T-helper 1 cell (primary cell): Measurements from ENCODE around the gene MAML2.

ENCODE experiments used
- DNase-seq, 5 donors: peaks; one replicate each; pipeline ENCODE4 v3.0.0-alpha.2; 2012 to 2020

Gene MAML2

GRCh38 chr11:96235751-96236150, 107.2 kb downstream of the MAML2 start:
- DNase-seq: peak in 1 of 5 donors; percentile 89

- DNase-seq: no peak
These were observed 108.0 kb downstream of the MAML2 start for GRCh38 chr11:96234866-96235441.

- no peak for DNase-seq
These were observed 110.9 kb downstream of the MAML2 start for GRCh38 chr11:96232132-96232531.

GRCh38 chr11:96230686-96231085, 112.3 kb downstream of the MAML2 start:
- no peak for DNase-seq

- DNase-seq: no peak
These were observed 113.5 kb downstream of the MAML2 start for GRCh38 chr11:96229354-96229977.

GRCh38 chr11:96228910-96229309, 114.1 kb downstream of the MAML2 start:
- DNase-seq: no peak

- no peak for DNase-seq
These were observed 114.5 kb downstream of the MAML2 start for GRCh38 chr11:96228473-96228891.

- no peak for DNase-seq
These were observed 115.8 kb downstream of the MAML2 start for GRCh38 chr11:96227244-96227643.

GRCh38 chr11:96223083-96223482, 119.9 kb downstream of the MAML2 start:
- no peak for DNase-seq

- no peak for DNase-seq
These were observed 120.9 kb downstream of the MAML2 start for GRCh38 chr11:96222102-96222501.

- no peak for DNase-seq
These were observed 121.5 kb downstream of the MAML2 start for GRCh38 chr11:96221244-96222070.

GRCh38 chr11:96219981-96220623, 122.9 kb downstream of the MAML2 start:
- DNase-seq: peak in 1 of 5 donors; percentile 26

- DNase-seq: no peak
These were observed 124.1 kb downstream of the MAML2 start for GRCh38 chr11:96218901-96219300.

- DNase-seq: no peak
These were observed 125.0 kb downstream of the MAML2 start for GRCh38 chr11:96218006-96218405.

- no peak for DNase-seq
These were observed 125.8 kb downstream of the MAML2 start for GRCh38 chr11:96217206-96217605.

GRCh38 chr11:96215826-96216225, 127.2 kb downstream of the MAML2 start:
- no peak for DNase-seq

- DNase-seq: peak in 3 of 5 donors; percentile 4 to 52 (median 16)
These were observed 127.7 kb downstream of the MAML2 start for GRCh38 chr11:96215110-96215782.

- no peak for DNase-seq
These were observed 128.3 kb downstream of the MAML2 start for GRCh38 chr11:96214777-96215109.

GRCh38 chr11:96213500-96213899, 129.5 kb downstream of the MAML2 start:
- no peak for DNase-seq

- no peak for DNase-seq
These were observed 131.6 kb downstream of the MAML2 start for GRCh38 chr11:96211436-96211835.

- DNase-seq: peak in 1 of 5 donors; percentile 68
These were observed 135.2 kb downstream of the MAML2 start for GRCh38 chr11:96207459-96208449.

- no peak for DNase-seq
These were observed 136.0 kb downstream of the MAML2 start for GRCh38 chr11:96206955-96207354.
